NCI-H2196 treated with DMSO at 0.1 percent for 48 hours (cell line): ENCODE results near the gene ATG2B.
"Not testable (repeated sequence)": the region's sequence is repeated elsewhere in the genome, so short reads cannot be mapped to it uniquely, and the experiment has no call there.

Experiments
- DNase-seq: peaks from one replicate; lab custom pipeline; 2025; ENCODE audit not compliant: unreplicated experiment; lab: John Stamatoyannopoulos, UW

Gene ATG2B

GRCh38 chr14:96255501-96256366, 107.4 kb downstream of the ATG2B start, which contains the start of gene BDKRB1:
BDKRB1 (plus strand) TSS chr14:96256210; CDS start chr14:96263683, 7,473 bp downstream.
- DNase-seq, result no peak

- no peak for DNase-seq
These were observed 108.5 kb downstream of the ATG2B start for GRCh38 chr14:96254687-96255086.

DNA sequence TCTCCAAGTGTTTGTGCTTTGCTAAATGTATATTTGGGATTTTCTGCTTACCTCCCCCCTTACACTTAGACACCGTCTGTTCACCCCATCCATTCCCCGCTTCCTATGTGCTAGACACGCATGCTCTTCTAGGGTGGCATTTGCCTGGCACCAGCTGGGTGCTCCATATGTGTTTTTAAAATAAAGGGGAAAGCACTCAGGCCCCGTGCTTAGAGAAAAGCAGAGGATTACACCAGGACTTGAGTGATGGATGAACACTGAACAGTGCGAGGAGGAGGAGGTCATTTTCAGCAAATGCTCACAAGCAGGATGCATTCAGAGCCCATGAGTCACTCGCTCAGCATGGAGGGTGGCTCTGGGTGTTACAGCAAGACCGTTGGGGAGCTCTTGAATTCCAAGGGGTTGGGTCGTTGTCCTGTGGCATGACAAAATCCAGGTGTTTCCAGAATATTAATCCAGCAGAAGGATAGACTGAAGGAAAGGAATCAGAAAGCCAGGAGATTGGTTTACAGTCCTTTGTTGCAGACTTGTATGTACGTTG, 110.1 kb downstream of the ATG2B start:
- no peak for DNase-seq

- DNase-seq, result no peak
These were observed 110.7 kb downstream of the ATG2B start for GRCh38 chr14:96252323-96252998.

DNA sequence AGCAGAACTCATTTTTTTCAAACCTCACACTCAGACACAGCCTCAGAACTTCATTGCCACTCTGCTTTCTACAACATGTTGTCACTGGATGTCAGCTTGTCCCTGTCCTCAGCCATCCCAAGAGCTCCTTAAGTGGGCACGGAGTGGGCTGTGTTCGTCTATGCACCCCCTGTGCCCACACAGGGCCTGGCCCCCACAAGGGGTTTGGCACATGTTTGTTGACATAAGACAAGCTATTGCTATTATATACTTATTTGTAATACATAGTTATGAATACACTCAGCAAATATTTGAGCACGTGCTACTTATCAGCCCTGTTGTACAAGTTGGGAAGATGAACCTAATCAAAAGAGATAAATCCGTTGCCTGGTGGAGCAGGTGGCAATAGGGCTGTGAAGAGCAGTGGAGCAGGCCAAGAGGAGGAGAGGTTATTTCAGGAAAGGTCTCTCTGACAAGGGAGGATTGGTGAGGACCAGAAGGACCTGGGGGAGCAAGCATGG, 111.4 kb downstream of the ATG2B start:
- no peak for DNase-seq

DNA sequence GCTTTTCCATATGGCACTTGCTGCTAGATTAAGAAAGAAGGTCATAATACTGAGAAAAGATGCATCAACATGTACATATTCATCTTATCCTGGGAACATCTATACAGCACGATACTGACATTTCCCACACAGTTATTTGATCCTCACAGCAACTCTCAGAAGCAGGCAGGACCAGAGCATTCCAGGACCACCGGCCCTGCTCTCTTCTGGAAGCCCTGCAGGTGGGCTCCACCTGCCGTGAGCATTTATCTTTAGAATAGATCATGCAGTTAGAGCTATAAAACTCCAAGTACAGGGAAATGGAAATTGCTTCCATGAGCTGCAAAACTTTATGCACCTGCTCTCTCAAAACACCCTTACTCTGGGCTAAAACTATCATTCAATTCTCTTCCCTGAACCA, 112.7 kb downstream of the ATG2B start:
- DNase-seq, result no peak

DNA sequence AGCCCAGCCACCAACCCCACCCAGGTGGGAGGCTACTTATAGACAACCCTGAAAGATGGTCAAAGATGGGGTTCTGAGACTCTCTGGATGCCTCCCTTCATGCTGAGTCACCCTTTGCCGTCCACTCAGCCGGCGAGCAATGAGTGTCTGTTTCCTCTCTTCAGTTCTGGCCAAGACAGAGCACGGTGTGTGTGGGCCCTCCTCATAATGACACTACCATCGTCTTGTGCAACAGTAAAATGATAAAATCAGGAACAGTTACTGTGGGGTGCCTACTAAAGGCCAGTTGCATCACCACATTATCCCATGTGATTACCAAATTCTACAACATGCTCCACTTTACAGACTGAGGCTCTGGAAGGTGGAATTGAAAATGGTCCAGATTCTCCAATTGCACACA, 114.1 kb downstream of the ATG2B start:
- no peak for DNase-seq

GRCh38 chr14:96247031-96247430, 116.1 kb downstream of the ATG2B start:
- no peak for DNase-seq

GRCh38 chr14:96246539-96246847, 116.6 kb downstream of the ATG2B start:
- DNase-seq, result peak; percentile 3

GRCh38 chr14:96245710-96246538, 117.2 kb downstream of the ATG2B start:
- no peak for DNase-seq

- not testable (repeated sequence) for DNase-seq
These were observed 118.1 kb downstream of the ATG2B start for GRCh38 chr14:96245074-96245473.

DNA sequence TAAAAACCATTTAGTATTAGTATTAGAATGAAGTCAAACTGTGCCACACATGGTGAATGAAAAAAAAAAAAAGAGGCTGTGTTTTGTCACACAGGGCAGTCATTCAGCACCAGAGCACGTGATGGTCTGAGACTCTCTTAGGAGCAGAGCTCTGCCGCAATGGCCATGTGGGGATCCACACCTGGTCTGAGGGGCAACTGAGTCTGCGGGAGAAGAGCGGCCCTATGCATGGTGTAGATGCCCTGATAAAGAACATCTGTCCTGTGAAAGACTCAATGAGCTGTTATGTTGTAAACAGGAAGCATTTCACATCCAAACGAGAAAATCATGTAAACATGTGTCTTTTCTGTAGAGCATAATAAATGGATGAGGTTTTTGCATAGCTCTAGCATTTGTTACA, 119.4 kb downstream of the ATG2B start:
- DNase-seq, result no peak

- no peak for DNase-seq
These were observed 121.0 kb downstream of the ATG2B start for GRCh38 chr14:96242126-96242525.

DNA sequence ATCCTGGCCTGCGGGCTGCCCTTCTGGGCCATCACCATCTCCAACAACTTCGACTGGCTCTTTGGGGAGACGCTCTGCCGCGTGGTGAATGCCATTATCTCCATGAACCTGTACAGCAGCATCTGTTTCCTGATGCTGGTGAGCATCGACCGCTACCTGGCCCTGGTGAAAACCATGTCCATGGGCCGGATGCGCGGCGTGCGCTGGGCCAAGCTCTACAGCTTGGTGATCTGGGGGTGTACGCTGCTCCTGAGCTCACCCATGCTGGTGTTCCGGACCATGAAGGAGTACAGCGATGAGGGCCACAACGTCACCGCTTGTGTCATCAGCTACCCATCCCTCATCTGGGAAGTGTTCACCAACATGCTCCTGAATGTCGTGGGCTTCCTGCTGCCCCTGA, 122.5 kb downstream of the ATG2B start:
- no peak for DNase-seq

DNA sequence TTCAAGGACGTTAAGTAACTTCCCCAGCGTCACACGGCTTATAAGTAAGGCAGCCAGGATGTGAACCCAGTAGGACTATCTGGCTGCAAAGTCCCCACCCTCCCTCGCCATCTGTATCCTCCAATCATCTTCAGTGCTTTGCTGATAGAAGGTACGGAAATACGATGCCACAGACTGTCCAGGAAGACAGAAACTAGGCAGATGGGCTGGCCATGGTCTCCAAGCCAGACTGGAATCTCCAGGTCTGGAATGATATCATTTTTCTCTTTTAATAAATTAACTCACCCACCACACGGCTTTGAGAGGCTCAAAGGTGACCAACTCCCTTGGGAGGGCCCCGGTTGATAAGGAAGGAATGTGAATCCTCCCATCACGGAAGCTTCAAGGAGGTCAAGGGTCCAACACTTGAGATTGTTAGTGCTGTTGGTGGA, 123.4 kb downstream of the ATG2B start:
- DNase-seq, result no peak

DNA sequence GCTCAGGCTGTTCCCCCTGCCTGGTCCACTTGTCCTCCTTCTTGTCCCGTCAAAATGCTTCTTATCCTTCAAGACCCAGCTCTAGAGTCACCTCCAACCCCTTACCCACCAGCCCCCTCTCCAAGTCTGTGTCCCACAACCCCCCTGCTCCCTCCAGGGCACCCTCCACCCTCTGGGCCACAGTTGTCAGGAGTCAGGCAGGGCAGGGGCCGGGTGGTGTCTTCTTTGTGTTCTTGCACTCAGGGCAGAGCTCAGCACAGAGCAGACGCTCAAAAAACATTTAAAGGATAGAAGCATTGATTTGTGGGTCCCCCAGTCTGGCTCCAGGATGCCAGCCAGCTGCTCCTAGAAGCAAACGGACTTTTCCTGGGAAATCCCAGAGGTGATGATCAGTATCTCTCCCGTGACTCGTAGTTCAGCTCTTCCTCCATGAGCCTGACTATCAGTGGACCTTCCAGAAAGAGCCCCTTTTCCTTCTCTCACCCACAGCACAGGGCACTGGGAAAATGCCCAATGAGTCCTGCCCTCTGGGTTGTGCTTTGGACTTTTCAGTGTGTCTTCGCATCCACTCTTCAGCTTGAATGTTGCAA, 124.4 kb downstream of the ATG2B start:
- no peak for DNase-seq

DNA sequence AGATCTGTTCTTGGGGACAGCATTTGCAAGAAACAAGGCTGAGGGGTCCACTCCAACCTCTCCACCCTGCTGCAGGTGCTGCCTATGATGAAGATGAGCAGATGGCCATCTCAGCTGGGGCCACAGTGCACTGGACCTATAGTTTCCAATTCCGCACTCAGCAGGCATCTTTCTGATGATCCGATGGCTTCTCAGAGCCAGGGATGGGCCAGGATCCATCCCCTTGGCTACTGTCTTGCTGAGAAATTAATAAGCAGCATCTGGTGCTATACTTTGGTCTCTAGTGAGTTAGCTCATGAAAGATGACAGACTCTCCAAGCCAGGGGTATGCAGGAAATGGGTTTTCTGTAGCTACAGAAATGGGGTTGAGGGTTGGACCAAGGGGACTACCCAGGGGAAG, 125.5 kb downstream of the ATG2B start:
- DNase-seq, result no peak

GRCh38 chr14:96235426-96235825, 127.7 kb downstream of the ATG2B start:
- DNase-seq, result no peak

DNA sequence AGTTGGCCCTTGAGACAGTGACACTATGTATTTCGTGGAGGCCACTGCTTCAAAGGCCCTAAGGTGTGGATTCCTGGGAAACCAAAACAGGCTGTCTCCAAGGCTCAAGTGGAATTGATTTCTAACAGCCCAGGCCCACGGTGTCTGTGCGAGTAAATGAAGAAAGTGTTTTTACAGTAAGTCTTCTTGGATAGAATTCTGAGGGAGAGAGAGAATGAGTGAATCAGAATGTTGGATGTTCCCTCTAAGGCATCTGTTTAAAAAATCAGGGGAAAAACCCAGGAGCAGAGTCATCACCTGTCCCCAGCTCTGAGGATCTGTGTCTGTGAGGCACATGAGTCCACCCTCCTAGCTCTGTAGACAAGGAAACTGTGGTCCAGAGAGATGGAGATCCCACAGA, 129.5 kb downstream of the ATG2B start:
- DNase-seq, result no peak

- no peak for DNase-seq
These were observed 130.6 kb downstream of the ATG2B start for GRCh38 chr14:96232506-96232905.
